ENCODE results near the gene MRPL37.

DNA sequence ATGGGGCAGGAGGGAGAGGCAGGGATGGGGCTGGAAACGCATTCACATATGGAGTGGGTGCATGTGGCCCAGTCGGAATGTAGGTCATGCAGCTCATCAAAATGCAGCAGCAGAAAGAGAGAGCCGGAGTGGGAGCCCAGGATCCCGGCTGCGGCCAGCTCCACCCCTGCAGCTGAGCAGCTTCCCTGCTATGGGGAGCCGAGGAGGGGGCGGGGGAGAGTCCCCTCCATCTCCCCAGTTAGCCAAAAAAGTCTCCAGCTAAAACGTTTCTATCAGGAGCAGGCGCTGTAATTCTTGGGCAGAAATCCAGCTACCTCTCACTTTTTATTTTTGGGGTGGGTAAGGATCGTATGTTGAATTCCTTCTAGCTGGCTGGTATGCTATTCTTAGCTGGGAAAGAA, 39.7 kb downstream of the MRPL37 start:
- TF ChIP-seq POLR2A (IDR thresholded peaks at IDR 0.05; ENCODE audit: low read depth, low read length) (no peak), POLR2AphosphoS5 (IDR thresholded peaks at IDR 0.05; ENCODE audit: insufficient read depth, low read depth, low read length) (no peak), EZH2 (IDR thresholded peaks at IDR 0.05; ENCODE audit: borderline replicate concordance, low read depth, low read length, severe bottlenecking) (no peak)
- TF ChIP-seq, protein P1, sequence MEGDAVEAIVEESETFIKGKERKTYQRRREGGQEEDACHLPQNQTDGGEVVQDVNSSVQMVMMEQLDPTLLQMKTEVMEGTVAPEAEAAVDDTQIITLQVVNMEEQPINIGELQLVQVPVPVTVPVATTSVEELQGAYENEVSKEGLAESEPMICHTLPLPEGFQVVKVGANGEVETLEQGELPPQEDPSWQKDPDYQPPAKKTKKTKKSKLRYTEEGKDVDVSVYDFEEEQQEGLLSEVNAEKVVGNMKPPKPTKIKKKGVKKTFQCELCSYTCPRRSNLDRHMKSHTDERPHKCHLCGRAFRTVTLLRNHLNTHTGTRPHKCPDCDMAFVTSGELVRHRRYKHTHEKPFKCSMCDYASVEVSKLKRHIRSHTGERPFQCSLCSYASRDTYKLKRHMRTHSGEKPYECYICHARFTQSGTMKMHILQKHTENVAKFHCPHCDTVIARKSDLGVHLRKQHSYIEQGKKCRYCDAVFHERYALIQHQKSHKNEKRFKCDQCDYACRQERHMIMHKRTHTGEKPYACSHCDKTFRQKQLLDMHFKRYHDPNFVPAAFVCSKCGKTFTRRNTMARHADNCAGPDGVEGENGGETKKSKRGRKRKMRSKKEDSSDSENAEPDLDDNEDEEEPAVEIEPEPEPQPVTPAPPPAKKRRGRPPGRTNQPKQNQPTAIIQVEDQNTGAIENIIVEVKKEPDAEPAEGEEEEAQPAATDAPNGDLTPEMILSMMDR (IDR thresholded peaks at IDR 0.05; ENCODE audit: extremely low read depth in 1 of 2, insufficient read depth in 1 of 2, low read depth in 1 of 2, low read length in 2 of 2), result no peak

All from endothelial cell of umbilical vein (primary cell).